Measurements from ENCODE around the gene CDC42EP3. TPM values are rescaled to one million over a fixed set of nuclear protein-coding genes. Genes with fewer than 3 reads are reported as not detected.

CDC42EP3 gene
- total and polyA plus RNA-seq, 2 experiments from 2014 or later, result 31.4 TPM

GRCh38 chr2:37670378-37671008 is 949 bp downstream of the CDC42EP3 start (continued):
- TF ChIP-seq EZH2phosphoT487 (IDR thresholded peaks at IDR 0.05; ENCODE audit: unreplicated experiment) (no peak), STAT1 (IDR thresholded peaks at IDR 0.05; ENCODE audit: unreplicated experiment) (no peak), ZNF462 (CRISPR knock-in tag; IDR thresholded peaks at IDR 0.05) (no peak), EZH2 (IDR thresholded peaks at IDR 0.05; ENCODE audit: low read depth, unreplicated experiment) (no peak), POLR2AphosphoS5 (IDR thresholded peaks at IDR 0.05; ENCODE audit: low read depth) (no peak), ZNF331 (CRISPR knock-in tag; IDR thresholded peaks at IDR 0.05; ENCODE audit: low read depth) (no peak)

GRCh38 chr2:37669446-37669845 is 2.0 kb downstream of the CDC42EP3 start:
- Histone ChIP-seq H3K36me3 (ENCODE audit: insufficient read depth) (no peaks in the 10 kb centered on the region), H3K4me1 (ENCODE audit: insufficient read depth) (peaks cover 49% of the 10 kb centered on the region), H3K4me2 (peak overlapping the region; percentile 98), H4K20me1 (replicated peaks; ENCODE audit: insufficient read depth) (peaks cover 58% of the 10 kb centered on the region), H3K4me3 (peak overlapping the region; percentile 95), H2AFZ (no peak overlapping the region), H3K27ac (ENCODE audit: low read depth) (no peak overlapping the region), H3K9me2 (ENCODE audit: insufficient read depth) (0 out of 2 replicates have a peak, but pooled peaks cover 3% of the 10 kb centered on the region), H3K79me2 (replicated peaks; ENCODE audit: insufficient read depth) (peaks cover 66% of the 10 kb centered on the region), H3F3A (replicated peaks; ENCODE audit: low read depth) (no peaks in the 10 kb centered on the region), H3K27me3 (ENCODE audit: insufficient read depth) (peaks cover 8% of the 10 kb centered on the region)
- Mint-ChIP-seq H3K36me3 (ENCODE audit: low read depth) (peaks cover 21% of the 10 kb centered on the region; the same call in 2 of the 3 replicates), H3K4me3 (peak overlapping the region; percentile 89), H3K27ac (no peak overlapping the region), H3K9me3 (no peaks in the 10 kb centered on the region; the same call in 1 of the 3 replicates), H3K27me3 (ENCODE audit: insufficient read depth, low read depth, poor library complexity) (peaks cover 12% of the 10 kb centered on the region), H3K4me1 (peaks cover 59% of the 10 kb centered on the region)
- no peak for DNase-seq (ENCODE audit: low spot score)
- ATAC-seq, result no peak
- TF ChIP-seq EZH2phosphoT487 (IDR thresholded peaks at IDR 0.05; ENCODE audit: unreplicated experiment) (no peak), CREB1 (CRISPR knock-in tag; IDR thresholded peaks at IDR 0.05; ENCODE audit: low read depth) (no peak), ZNF462 (CRISPR knock-in tag; IDR thresholded peaks at IDR 0.05) (no peak), POLR2AphosphoS5 (IDR thresholded peaks at IDR 0.05; ENCODE audit: low read depth) (no peak)
